K562 (cell line): Measurements from ENCODE around the gene AKAP13. TPM values are rescaled to one million over a fixed set of nuclear protein-coding genes. Genes with fewer than 3 reads are reported as not detected.

Experiments used
- ATAC-seq: fragments of 200-7000 bp; cut with Tn5 transposase; 3 replicates; pipeline ENCODE4 v1.9.1; 2020; ENCODE audit warnings: moderate library complexity
- BruUV-seq: library from RNA; stranded (reverse); fragments of 400-500 nt; replicated peaks from 2 replicates; lab custom pipeline; 2021; lab: Mats Ljungman, UMichigan
- CTCF ChIA-PET: fragments of 300-600 bp; formaldehyde crosslinking; extraction: SDS; loops from one replicate; lab custom pipeline; 2021; ENCODE audit warnings: low intra/inter-chr PET ratio; lab: Yijun Ruan, JAX
- POLR2A ChIA-PET: fragments of 300-600, 350-650 bp; sonication (Branson Sonifier 250); formaldehyde crosslinking; extraction: SDS; loops from one replicate; lab custom pipeline; 2021; ENCODE audit warnings: antibody characterized with exemption, inconsistent platforms; lab: Yijun Ruan, JAX
- DNase-seq, 4 experiments: peaks; one replicate each; pipeline versions ENCODE4 v3.0.0 to v3.0.0-alpha.2; 2011 to 2018; ENCODE audit warnings: low spot score in 3 of 4, mixed read lengths in 3 of 4; ENCODE audit errors: extremely low read depth in 1 of 4
- FAIRE-seq: peaks from 2 replicates; lab custom pipeline; 2011; peaks lifted over from hg19 to GRCh38; lab: Jason Lieb, UNC
- H2AFZ ChIP-seq: 2 replicates; pipeline ENCODE4 v1.6.0; 2011; ENCODE audit warnings: low read depth, low read length, control low read depth, inconsistent platforms
- H3K27ac ChIP-seq: fragments of 200-600 bp; 3 replicates; pipeline ENCODE4 v1.8.0; 2011; ENCODE audit warnings: low read depth, mild to moderate bottlenecking, control low read depth, inconsistent platforms, low read length, moderate library complexity, mixed read lengths; ENCODE audit errors: extremely low read depth
- H3K27me3 ChIP-seq, 2 experiments: fragments of 300-600 bp in 1 of 2; 2 replicates in 1 of 2; 3 replicates in 1 of 2; pipeline versions ENCODE4 v1.6.0 to v1.8.0; 2011; ENCODE audit warnings: inconsistent platforms in 2 of 2, low read length in 2 of 2, mild to moderate bottlenecking in 1 of 2, mixed read lengths in 1 of 2, moderate library complexity in 1 of 2; ENCODE audit not compliant: control insufficient read depth in 2 of 2, insufficient read depth in 2 of 2
- H3K36me3 ChIP-seq: fragments of 300-600 bp; 3 replicates; pipeline ENCODE4 v1.8.0; 2011; ENCODE audit warnings: mild to moderate bottlenecking, low read length, inconsistent platforms; ENCODE audit not compliant: control insufficient read depth, insufficient read depth
- H3K4me1 ChIP-seq, 2 experiments: fragments of 200-600 bp in 1 of 2; replicated peaks in 1 of 2; 2 replicates in 1 of 2; 3 replicates in 1 of 2; pipeline versions ENCODE4 v1.5.1 to v1.8.0; 2011; ENCODE audit warnings: inconsistent platforms in 2 of 2, low read length in 2 of 2, mild to moderate bottlenecking in 1 of 2, mixed read lengths in 1 of 2, moderate library complexity in 1 of 2; ENCODE audit not compliant: control insufficient read depth in 2 of 2, insufficient read depth in 2 of 2
- H3K4me2 ChIP-seq: 2 replicates; pipeline ENCODE4 v1.6.1; 2011; ENCODE audit warnings: low read length, control low read depth, inconsistent platforms, mixed read lengths; ENCODE audit not compliant: insufficient read depth
- H3K4me3 ChIP-seq: fragments of 200-600 bp; sonication (generic), shearing (Covaris generic); 2 replicates; pipeline ENCODE4 v1.5.1; 2016; ENCODE audit warnings: control low read depth, inconsistent platforms
- H3K79me2 ChIP-seq: fragments of 200-600 bp; 3 replicates; pipeline ENCODE4 v1.8.0; 2011; ENCODE audit warnings: low read length, inconsistent platforms; ENCODE audit not compliant: control insufficient read depth, insufficient read depth
- H3K9ac ChIP-seq, 2 experiments: 2 replicates each; pipeline versions ENCODE4 v1.6.0 to v1.6.1; 2011; ENCODE audit warnings: low read depth in 2 of 2, low read length in 2 of 2, control low read depth in 1 of 2, inconsistent platforms in 1 of 2, mild to moderate bottlenecking in 1 of 2, mixed read lengths in 1 of 2; ENCODE audit not compliant: insufficient read depth in 1 of 2
- H3K9me1 ChIP-seq: one replicate; pipeline ENCODE4 v1.6.0; 2011; ENCODE audit warnings: inconsistent platforms, mild to moderate bottlenecking, low read length, moderate library complexity; ENCODE audit not compliant: control insufficient read depth, insufficient read depth
- H3K9me3 ChIP-seq: replicated peaks from 2 replicates; pipeline ENCODE4 v1.5.1; 2011; ENCODE audit warnings: low read depth, low read length, inconsistent platforms; ENCODE audit not compliant: control insufficient read depth, insufficient read depth
- H4K20me1 ChIP-seq: replicated peaks from 2 replicates; pipeline ENCODE4 v1.6.1; 2011; ENCODE audit warnings: low read length, inconsistent platforms, mixed read lengths; ENCODE audit not compliant: control insufficient read depth, insufficient read depth
- CHD4 ChIP-seq: fragments of 200-600 bp; sonication (generic); IDR thresholded peaks from 3 replicates; pipeline ENCODE4 v1.6.1; 2012; ENCODE audit warnings: low read depth, mild to moderate bottlenecking, mixed read lengths, low read length, inconsistent platforms; ENCODE audit not compliant: insufficient read depth, insufficient replicate concordance, poor library complexity, severe bottlenecking
- NONO ChIP-seq, 2 experiments: fragments of 200-400 bp in 1 of 2; fragments of 450-650 bp in 1 of 2; formaldehyde crosslinking in 1 of 2; IDR thresholded peaks; 2 replicates each; pipeline ENCODE4 v1.6.1; 2017; ENCODE audit warnings: low read depth in 2 of 2, mild to moderate bottlenecking in 2 of 2, moderate library complexity in 2 of 2, low read length in 1 of 2
- RBM25 ChIP-seq: fragments of 200-400 bp; formaldehyde crosslinking; IDR thresholded peaks from 2 replicates; pipeline ENCODE4 v1.6.1; 2018; ENCODE audit warnings: low read length, low read depth, moderate library complexity; ENCODE audit not compliant: severe bottlenecking
- THRB ChIP-seq: fragments of 450-650 bp; formaldehyde crosslinking; conservative IDR thresholded peaks from 2 replicates; pipeline ENCODE4 v1.4.0; 2022; ENCODE audit warnings: mild to moderate bottlenecking, missing genetic modification characterization
- UBTF ChIP-seq, 2 experiments: IDR thresholded peaks; 2 replicates each; pipeline ENCODE4 v1.6.1; 2012; ENCODE audit warnings: improper control_type of control experiment in 2 of 2, low read depth in 2 of 2, low read length in 2 of 2, borderline replicate concordance in 1 of 2
- ZNF146 ChIP-seq: IDR thresholded peaks from one replicate; pipeline ENCODE4 v1.6.1; 2018; ENCODE audit warnings: missing compliant biosample characterization; ENCODE audit not compliant: unreplicated experiment
- ZNF277 ChIP-seq: fragments of 250-450 bp; sonication (Bioruptor Pico); IDR thresholded peaks from 2 replicates; pipeline ENCODE4 v1.8.0; 2022; ENCODE audit warnings: inconsistent platforms, mild to moderate bottlenecking, moderate library complexity, borderline replicate concordance
- WGBS: fragments of 100-300 bp; shearing (Covaris generic); methylation state at CpG from one replicate; pipeline ENCODE4 v1.1.6; 2016; ENCODE audit warnings: low coverage, mixed read lengths; ENCODE audit not compliant: insufficient coverage; ENCODE audit errors: missing lambda C conversion rate; 5-methylcytosine and 5-hydroxymethylcytosine counted together
- in situ Hi-C: fragments of 300-500 bp; cut with MboI; formaldehyde crosslinking; loops from 4 replicates; pipeline ENCODE4 v1.15.0; 2018; ENCODE audit warnings: inconsistent platforms, mixed read lengths
- intact Hi-C: fragments of 100-400 bp; cut with micrococcal nuclease; formaldehyde crosslinking; loops from 2 replicates; pipeline ENCODE4 v1.14.2; 2022
- polyA plus RNA-seq, 8 experiments: library from polyadenylated mRNA; depleted of rRNA in 4 of 8; stranded (reverse) in 5 of 8; unstranded in 3 of 8; fragments of >200 nt; fragmentation: Nextera tagmentation in 2 of 8; fragmentation: Illumina TruSeq in 1 of 8; extraction: Ambion mirVana in 2 of 8; extraction: Trizol in 1 of 8; gene quantifications; 2 replicates each; pipeline versions ENCODE4 v1.2.1 to v1.2.3, GENCODE V29; 2011 to 2014; ENCODE audit warnings: inconsistent platforms in 1 of 8, missing spikeins in 1 of 8
- total RNA-seq, 7 experiments: library from RNA; depleted of rRNA in 6 of 7; stranded (reverse); fragments of >200 nt in 6 of 7; fragmentation: Illumina TruSeq in 2 of 7; extraction: Trizol in 2 of 7; gene quantifications; 2 replicates each; pipeline versions ENCODE4 v1.2.1 to v1.2.3, GENCODE V29; 2011 to 2021; ENCODE audit warnings: low replicate concordance in 1 of 7
- TF ChIP-seq, protein P1 (sequence below): fragments of 450-650 bp; formaldehyde crosslinking; IDR thresholded peaks from 2 replicates; pipeline ENCODE4 v1.4.0; 2020; ENCODE audit warnings: mild to moderate bottlenecking
- TF ChIP-seq, protein P2 (sequence below): sonication (generic); formaldehyde crosslinking; IDR thresholded peaks from 2 replicates; pipeline ENCODE4 v1.8.1; 2023; ENCODE audit warnings: mild to moderate bottlenecking, missing genetic modification reagents
- TF ChIP-seq, protein P3 (sequence below): sonication (generic); formaldehyde crosslinking; IDR thresholded peaks from 2 replicates; pipeline ENCODE4 v1.5.0; 2020; ENCODE audit warnings: missing genetic modification reagents

Gene AKAP13
- total and polyA plus RNA-seq, 9 of the 15 experiments (the other 6 are each of a cell fraction or from before 2014, with no cell fraction given), result 0.03 to 1.7 (median 0.42) TPM

DNA sequence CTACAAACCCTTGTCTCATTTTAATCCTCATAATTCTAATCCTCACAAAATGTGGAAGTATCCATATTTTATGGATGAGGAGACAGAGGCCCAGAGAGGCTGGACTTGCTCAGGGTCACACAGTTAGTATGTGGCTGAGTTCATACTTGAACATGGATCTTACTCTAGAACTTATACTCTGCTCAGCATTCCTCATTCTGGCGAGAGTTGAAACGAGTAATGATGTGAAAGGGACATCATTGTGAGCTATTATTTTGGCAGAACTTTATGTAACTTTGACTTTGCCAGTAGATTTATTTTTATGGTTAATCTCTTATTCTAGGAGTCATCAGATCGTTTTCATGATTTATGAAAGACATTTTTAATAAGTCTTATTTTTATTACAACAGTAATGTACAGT is 17.5 kb downstream of the AKAP13 start:
- WGBS, result 0% methylated on average over 3 of the region's 3 CpGs
- Histone ChIP-seq H3K27me3 (peaks cover 0 to 2% of the 10 kb centered on the region in 2 experiments; a peak in 1 of 5 replicates), H3K4me2 (no peak overlapping the region), H3K4me3 (no peak overlapping the region), H3K9ac (no peak overlapping the region), H3K4me1 (no peaks in the 10 kb centered on the region), H2AFZ (no peak overlapping the region), H3K9me3 (no peaks in the 10 kb centered on the region), H3K27ac (no peak overlapping the region), H3K79me2 (no peaks in the 10 kb centered on the region), H3K9me1 (no peaks in the 10 kb centered on the region), H3K36me3 (no peaks in the 10 kb centered on the region)
- FAIRE-seq, result no peak
- no peak for ATAC-seq
- no peak for DNase-seq
- POLR2A ChIA-PET, result no interaction called here
- in situ Hi-C loops, result no loop called here
- no TSS peak for BruUV-seq
- no peak for TF ChIP-seq NONO (IDR thresholded peaks at IDR 0.05; ENCODE audit: low read depth in 2 of 2, low read length in 1 of 2)
- TF ChIP-seq, protein P1, sequence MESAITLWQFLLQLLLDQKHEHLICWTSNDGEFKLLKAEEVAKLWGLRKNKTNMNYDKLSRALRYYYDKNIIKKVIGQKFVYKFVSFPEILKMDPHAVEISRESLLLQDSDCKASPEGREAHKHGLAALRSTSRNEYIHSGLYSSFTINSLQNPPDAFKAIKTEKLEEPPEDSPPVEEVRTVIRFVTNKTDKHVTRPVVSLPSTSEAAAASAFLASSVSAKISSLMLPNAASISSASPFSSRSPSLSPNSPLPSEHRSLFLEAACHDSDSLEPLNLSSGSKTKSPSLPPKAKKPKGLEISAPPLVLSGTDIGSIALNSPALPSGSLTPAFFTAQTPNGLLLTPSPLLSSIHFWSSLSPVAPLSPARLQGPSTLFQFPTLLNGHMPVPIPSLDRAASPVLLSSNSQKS (CRISPR knock-in tag), result no peak
- TF ChIP-seq, protein P2, sequence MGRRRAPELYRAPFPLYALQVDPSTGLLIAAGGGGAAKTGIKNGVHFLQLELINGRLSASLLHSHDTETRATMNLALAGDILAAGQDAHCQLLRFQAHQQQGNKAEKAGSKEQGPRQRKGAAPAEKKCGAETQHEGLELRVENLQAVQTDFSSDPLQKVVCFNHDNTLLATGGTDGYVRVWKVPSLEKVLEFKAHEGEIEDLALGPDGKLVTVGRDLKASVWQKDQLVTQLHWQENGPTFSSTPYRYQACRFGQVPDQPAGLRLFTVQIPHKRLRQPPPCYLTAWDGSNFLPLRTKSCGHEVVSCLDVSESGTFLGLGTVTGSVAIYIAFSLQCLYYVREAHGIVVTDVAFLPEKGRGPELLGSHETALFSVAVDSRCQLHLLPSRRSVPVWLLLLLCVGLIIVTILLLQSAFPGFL (CRISPR knock-in tag), result no peak
- no peak for TF ChIP-seq UBTF (IDR thresholded peaks at IDR 0.05; ENCODE audit: borderline replicate concordance in 1 of 2, low read depth in 2 of 2, low read length in 2 of 2)
- TF ChIP-seq RBM25, result no peak
- TF ChIP-seq ZNF277, result no peak
- no peak for TF ChIP-seq CHD4
- TF ChIP-seq THRB, result no peak
- TF ChIP-seq, protein P3, sequence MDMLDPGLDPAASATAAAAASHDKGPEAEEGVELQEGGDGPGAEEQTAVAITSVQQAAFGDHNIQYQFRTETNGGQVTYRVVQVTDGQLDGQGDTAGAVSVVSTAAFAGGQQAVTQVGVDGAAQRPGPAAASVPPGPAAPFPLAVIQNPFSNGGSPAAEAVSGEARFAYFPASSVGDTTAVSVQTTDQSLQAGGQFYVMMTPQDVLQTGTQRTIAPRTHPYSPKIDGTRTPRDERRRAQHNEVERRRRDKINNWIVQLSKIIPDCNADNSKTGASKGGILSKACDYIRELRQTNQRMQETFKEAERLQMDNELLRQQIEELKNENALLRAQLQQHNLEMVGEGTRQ (CRISPR knock-in tag), result no peak
- TF ChIP-seq ZNF146, result no peak
- TF ChIP-seq, all 486 proteins: peak for 0
- intact Hi-C loops, result no loop called here
- H4K20me1 ChIP-seq, result no peaks in the 10 kb centered on the region
- CTCF ChIA-PET, result no interaction called here
